H9 (cell line): ENCODE data around the gene MEGF10. TPM values are rescaled to one million over a fixed set of nuclear protein-coding genes. Genes with fewer than 3 reads are reported as not detected.
"Not testable (repeated sequence)": the region's sequence is repeated elsewhere in the genome, so short reads cannot be mapped to it uniquely, and the experiment has no call there.

Experiments used
- DNase-seq: peaks from one replicate; pipeline ENCODE4 v3.0.0-alpha.2; 2017
- H2AFZ ChIP-seq: one replicate; pipeline ENCODE4 v1.6.1; 2013; ENCODE audit warnings: mild to moderate bottlenecking, low read length, control low read depth, moderate library complexity
- H2AK5ac ChIP-seq: 2 replicates; pipeline ENCODE4 v1.6.1; 2013; ENCODE audit warnings: low read length, control low read depth, mixed read lengths; ENCODE audit not compliant: insufficient read length
- H2BK120ac ChIP-seq: one replicate; pipeline ENCODE4 v1.6.1; 2013; ENCODE audit warnings: low read depth, mild to moderate bottlenecking, low read length, control low read depth, inconsistent platforms; ENCODE audit not compliant: poor library complexity, severe bottlenecking
- H2BK12ac ChIP-seq: 2 replicates; pipeline ENCODE4 v1.6.1; 2013; ENCODE audit warnings: low read length, control low read depth, mixed read lengths, low read depth; ENCODE audit not compliant: insufficient read length
- H2BK15ac ChIP-seq: 2 replicates; pipeline ENCODE4 v1.6.1; 2013; ENCODE audit warnings: low read depth, low read length, control low read depth
- H2BK20ac ChIP-seq: one replicate; pipeline ENCODE4 v1.6.1; 2013; ENCODE audit warnings: low read depth, mild to moderate bottlenecking, low read length, control low read depth, inconsistent platforms; ENCODE audit not compliant: poor library complexity, severe bottlenecking
- H2BK5ac ChIP-seq: 2 replicates; pipeline ENCODE4 v1.6.1; 2013; ENCODE audit warnings: low read length, control low read depth, mixed read lengths; ENCODE audit not compliant: insufficient read length
- H3K14ac ChIP-seq: 2 replicates; pipeline ENCODE4 v1.6.1; 2013; ENCODE audit warnings: low read length, control low read depth; ENCODE audit not compliant: insufficient read depth
- H3K18ac ChIP-seq: 2 replicates; pipeline ENCODE4 v1.6.1; 2013; ENCODE audit warnings: low read depth, mild to moderate bottlenecking, mixed read lengths, low read length, control low read depth; ENCODE audit not compliant: insufficient read length
- H3K23ac ChIP-seq: 2 replicates; pipeline ENCODE4 v1.6.1; 2013; ENCODE audit warnings: low read length, control low read depth, mixed read lengths, low read depth; ENCODE audit not compliant: insufficient read length
- H3K23me2 ChIP-seq: 2 replicates; pipeline ENCODE4 v1.6.1; 2013; ENCODE audit warnings: low read depth, mild to moderate bottlenecking, mixed read lengths, low read length, control low read depth; ENCODE audit not compliant: insufficient read length, poor library complexity, severe bottlenecking
- H3K27ac ChIP-seq: 2 replicates; pipeline ENCODE4 v1.5.1; 2013; ENCODE audit warnings: low read length, control low read depth, mixed read lengths, low read depth; ENCODE audit not compliant: insufficient read length
- H3K27me3 ChIP-seq: 2 replicates; pipeline ENCODE4 v1.6.1; 2013; ENCODE audit warnings: low read length, control low read depth, inconsistent platforms; ENCODE audit not compliant: insufficient read depth
- H3K4ac ChIP-seq: 2 replicates; pipeline ENCODE4 v1.6.1; 2013; ENCODE audit warnings: low read depth, mild to moderate bottlenecking, control low read depth, inconsistent platforms, low read length, moderate library complexity
- H3K4me1 ChIP-seq: 2 replicates; pipeline ENCODE4 v1.6.1; 2013; ENCODE audit warnings: low read length, control low read depth, inconsistent platforms; ENCODE audit not compliant: insufficient read depth
- H3K4me2 ChIP-seq: 2 replicates; pipeline ENCODE4 v1.6.1; 2013; ENCODE audit warnings: low read length, control low read depth, mixed read lengths; ENCODE audit not compliant: insufficient read length, insufficient read depth
- H3K56ac ChIP-seq: 2 replicates; pipeline ENCODE4 v1.6.1; 2013; ENCODE audit warnings: low read depth, mild to moderate bottlenecking, mixed read lengths, low read length, control low read depth; ENCODE audit not compliant: insufficient read length
- H3K79me1 ChIP-seq: 2 replicates; pipeline ENCODE4 v1.6.1; 2013; ENCODE audit warnings: low read depth, mild to moderate bottlenecking, moderate library complexity, low read length, control low read depth, inconsistent platforms; ENCODE audit not compliant: insufficient read depth, poor library complexity, severe bottlenecking
- H3K79me2 ChIP-seq: 2 replicates; pipeline ENCODE4 v1.6.1; 2013; ENCODE audit warnings: low read length, control low read depth, inconsistent platforms; ENCODE audit not compliant: insufficient read depth
- H3K9ac ChIP-seq: 2 replicates; pipeline ENCODE4 v1.6.1; 2013; ENCODE audit warnings: low read length, control low read depth, mixed read lengths; ENCODE audit not compliant: insufficient read length; ENCODE audit errors: extremely low read depth
- H3K9me3 ChIP-seq: one replicate; pipeline ENCODE4 v1.6.1; 2013; ENCODE audit warnings: low read depth, low read length, inconsistent platforms; ENCODE audit not compliant: control insufficient read depth
- H3T11ph ChIP-seq: one replicate; pipeline ENCODE4 v1.6.1; 2013; ENCODE audit warnings: mild to moderate bottlenecking, low read length, control low read depth, inconsistent platforms
- H4K20me1 ChIP-seq: one replicate; pipeline ENCODE4 v1.6.1; 2013; ENCODE audit not compliant: control insufficient read depth, insufficient read length, insufficient read depth
- H4K5ac ChIP-seq: 2 replicates; pipeline ENCODE4 v1.6.1; 2013; ENCODE audit warnings: low read depth, mild to moderate bottlenecking, mixed read lengths, low read length, control low read depth; ENCODE audit not compliant: insufficient read length
- H4K8ac ChIP-seq: replicated peaks from 2 replicates; pipeline ENCODE4 v1.6.1; 2013; ENCODE audit warnings: low read length, control low read depth, mixed read lengths, low read depth; ENCODE audit not compliant: insufficient read length
- H4K91ac ChIP-seq: 2 replicates; pipeline ENCODE4 v1.6.1; 2013; ENCODE audit warnings: low read depth, mild to moderate bottlenecking, moderate library complexity, mixed read lengths, low read length, control low read depth; ENCODE audit not compliant: insufficient read length
- H3K27ac Mint-ChIP-seq, 3 experiments: 2 replicates in 2 of 3; 3 replicates in 1 of 3; pipeline ENCODE4 v1.8.0; 2020 to 2021; ENCODE audit warnings: mixed read lengths in 3 of 3, mild to moderate bottlenecking in 1 of 3, moderate library complexity in 1 of 3
- H3K27me3 Mint-ChIP-seq: 2 replicates; pipeline ENCODE4 v1.8.0; 2021; ENCODE audit warnings: low read depth, mild to moderate bottlenecking, moderate library complexity, mixed read lengths
- H3K36me3 Mint-ChIP-seq, 3 experiments: 2 replicates in 2 of 3; 3 replicates in 1 of 3; pipeline ENCODE4 v1.8.0; 2020 to 2021; ENCODE audit warnings: low read depth in 3 of 3, mixed read lengths in 3 of 3; ENCODE audit not compliant: insufficient read depth in 1 of 3
- H3K4me1 Mint-ChIP-seq, 2 experiments: 2 replicates each; pipeline ENCODE4 v1.8.0; 2020; ENCODE audit warnings: mixed read lengths in 2 of 2
- H3K4me3 Mint-ChIP-seq, 2 experiments: 2 replicates in 1 of 2; 3 replicates in 1 of 2; pipeline ENCODE4 v1.8.0; 2020 to 2021; ENCODE audit warnings: mild to moderate bottlenecking in 2 of 2, mixed read lengths in 2 of 2, moderate library complexity in 1 of 2
- H3K9me3 Mint-ChIP-seq, 2 experiments: 2 replicates in 1 of 2; 3 replicates in 1 of 2; pipeline ENCODE4 v1.8.0; 2020; ENCODE audit warnings: mild to moderate bottlenecking in 2 of 2, mixed read lengths in 2 of 2, moderate library complexity in 1 of 2
- CTCF ChIP-seq: fragments of 200-600 bp; sonication (generic); conservative IDR thresholded peaks from 3 replicates; pipeline ENCODE4 v1.8.0; 2021; ENCODE audit warnings: antibody characterized with exemption, mild to moderate bottlenecking
- WGBS: extraction: QIAGEN DNeasy Blood & Tissue Kit; methylation state at CpG from one replicate; pipeline ENCODE4 v1.1.7; 2013; ENCODE audit warnings: missing lambda C conversion rate, low lambda C conversion rate, mixed read lengths; ENCODE audit not compliant: insufficient read length; ENCODE audit errors: extremely low coverage; 5-methylcytosine and 5-hydroxymethylcytosine counted together
- total RNA-seq: library from RNA; stranded (reverse); gene quantifications from 2 replicates; pipeline ENCODE4 v1.2.1, GENCODE V29; 2021

Gene MEGF10
- total RNA-seq, 1 experiment from 2014 or later = 36.5 TPM

GRCh38 chr5:127260686-127261085, 29.9 kb upstream of the MEGF10 start:
- Histone ChIP-seq H4K91ac (no peak overlapping the region), H4K20me1 (no peaks in the 10 kb centered on the region), H3K4ac (no peak overlapping the region), H3K9ac (no peak overlapping the region), H3K14ac (no peak overlapping the region), H2BK20ac (no peak overlapping the region), H2BK15ac (no peak overlapping the region), H3K27me3 (no peaks in the 10 kb centered on the region), H3T11ph (no peak overlapping the region), H3K79me2 (no peaks in the 10 kb centered on the region), H3K56ac (no peak overlapping the region), H2BK120ac (no peak overlapping the region), H3K18ac (no peak overlapping the region), H2AK5ac (no peak overlapping the region), H3K79me1 (no peaks in the 10 kb centered on the region), H4K5ac (no peak overlapping the region), H3K9me3 (no peaks in the 10 kb centered on the region), H3K23me2 (no peaks in the 10 kb centered on the region), H4K8ac (no peak overlapping the region), H2AFZ (no peak overlapping the region), H2BK12ac (no peak overlapping the region), H3K23ac (no peak overlapping the region), H3K4me1 (no peaks in the 10 kb centered on the region), H2BK5ac (no peak overlapping the region), H3K4me2 (no peak overlapping the region), H3K27ac (no peak overlapping the region)
- H3K9me3 Mint-ChIP-seq = peaks cover 10 to 14% of the 10 kb centered on the region in 2 experiments; a peak in 4 of 5 replicates
- no peak for TF ChIP-seq CTCF
- H3K27me3 Mint-ChIP-seq = no peaks in the 10 kb centered on the region
- H3K36me3 Mint-ChIP-seq = peaks cover 4 to 8% (median 7%) of the 10 kb centered on the region in 3 experiments; a peak in 6 of 7 replicates
- no peak overlapping the region for H3K4me3 Mint-ChIP-seq
- WGBS = no CpG with 5 or more reads among the region's 3 CpGs
- H3K27ac Mint-ChIP-seq = no peak overlapping the region
- peaks cover 21 to 30% of the 10 kb centered on the region in 2 experiments for H3K4me1 Mint-ChIP-seq
- no peak for DNase-seq

GRCh38 chr5:127265473-127265872, 25.1 kb upstream of the MEGF10 start:
- peaks cover 7 to 13% of the 10 kb centered on the region in 2 experiments for H3K4me1 Mint-ChIP-seq
- H3K23me2 ChIP-seq, H2BK5ac ChIP-seq, H3K79me1 ChIP-seq, H3K14ac ChIP-seq, H2AFZ ChIP-seq, H3K27ac ChIP-seq, H2BK15ac ChIP-seq, H3K4me3 Mint-ChIP-seq, H3K4me1 ChIP-seq, H2BK20ac ChIP-seq, H3K4ac ChIP-seq, H2BK12ac ChIP-seq, H3K9ac ChIP-seq, H3K4me2 ChIP-seq, H3K79me2 ChIP-seq, H3K18ac ChIP-seq, H3K27me3 Mint-ChIP-seq, H4K20me1 ChIP-seq, H3K27me3 ChIP-seq, H2AK5ac ChIP-seq, H4K91ac ChIP-seq, H3T11ph ChIP-seq, H4K5ac ChIP-seq, H2BK120ac ChIP-seq, H3K27ac Mint-ChIP-seq, H4K8ac ChIP-seq, H3K9me3 ChIP-seq, H3K23ac ChIP-seq, H3K56ac ChIP-seq, DNase-seq: not testable (repeated sequence)
- peaks cover under 1 to 24% (median 7%) of the 10 kb centered on the region in 3 experiments for H3K36me3 Mint-ChIP-seq
- H3K9me3 Mint-ChIP-seq = peaks cover 16 to 23% of the 10 kb centered on the region in 2 experiments
- WGBS = no CpG with 5 or more reads among the region's 1 CpG
